ENCODE measurements around the gene IGHMBP2.

Gene IGHMBP2

GRCh38 chr11:68928136-68928880 is 24.6 kb downstream of the IGHMBP2 start:
- DNase-seq: no peak

- no peak for DNase-seq
Observed at GRCh38 chr11:68929135-68929534, 25.4 kb downstream of the IGHMBP2 start.

GRCh38 chr11:68929706-68930570 is 26.2 kb downstream of the IGHMBP2 start:
- DNase-seq: no peak

- no peak for DNase-seq
Observed at GRCh38 chr11:68930991-68931855, 27.5 kb downstream of the IGHMBP2 start.

- DNase-seq: no peak
Observed at GRCh38 chr11:68931911-68932310, 28.2 kb downstream of the IGHMBP2 start.

- DNase-seq: no peak
Observed at GRCh38 chr11:68932358-68932757, 28.7 kb downstream of the IGHMBP2 start.

GRCh38 chr11:68932933-68933577 is 29.4 kb downstream of the IGHMBP2 start:
- no peak for DNase-seq

- no peak for DNase-seq
Observed at GRCh38 chr11:68933605-68934320, 30.1 kb downstream of the IGHMBP2 start.

- no peak for DNase-seq
Observed at GRCh38 chr11:68934321-68934645, 30.6 kb downstream of the IGHMBP2 start.

GRCh38 chr11:68934666-68935065 is 31.0 kb downstream of the IGHMBP2 start:
- DNase-seq: no peak

GRCh38 chr11:68935066-68935465 is 31.4 kb downstream of the IGHMBP2 start:
- no peak for DNase-seq

- DNase-seq: no peak
Observed at GRCh38 chr11:68935516-68936357, 32.0 kb downstream of the IGHMBP2 start.

- no peak for DNase-seq
Observed at GRCh38 chr11:68936358-68936636, 32.6 kb downstream of the IGHMBP2 start.

GRCh38 chr11:68936676-68937620 is 33.3 kb downstream of the IGHMBP2 start:
- no peak for DNase-seq

GRCh38 chr11:68938088-68938487 is 34.4 kb downstream of the IGHMBP2 start:
- no peak for DNase-seq

- no peak for DNase-seq
Observed at GRCh38 chr11:68938816-68939582, 35.3 kb downstream of the IGHMBP2 start.

GRCh38 chr11:68939583-68940555 is 36.2 kb downstream of the IGHMBP2 start:
- DNase-seq: no peak

- DNase-seq: no peak
Observed at GRCh38 chr11:68940651-68941323, 37.1 kb downstream of the IGHMBP2 start.

Data from NCI-H2227 treated with DMSO at 0.1 percent for 48 hours (cell line).